GM18858 (cell line): ENCODE measurements around the gene DCAF17.
"Not testable (repeated sequence)": the region's sequence is repeated elsewhere in the genome, so short reads cannot be mapped to it uniquely, and the experiment has no call there.

Experiments
- ATAC-seq: cut with Tn5 transposase; IDR thresholded peaks from one replicate; pipeline ENCODE4 v1.9.1; 2021; ENCODE audit not compliant: unreplicated experiment

Gene DCAF17

GRCh38 chr2:171410624-171411023, 23.4 kb upstream of the DCAF17 start:
- ATAC-seq: no peak

- ATAC-seq: no peak
Measured at GRCh38 chr2:171411214-171411613, 22.8 kb upstream of the DCAF17 start.

GRCh38 chr2:171411791-171412483, 22.1 kb upstream of the DCAF17 start:
- ATAC-seq: no peak

- no peak for ATAC-seq
Measured at GRCh38 chr2:171412571-171413175, 21.4 kb upstream of the DCAF17 start.

GRCh38 chr2:171414645-171415044, 19.4 kb upstream of the DCAF17 start:
- not testable (repeated sequence) for ATAC-seq

- ATAC-seq: peak; percentile 85
Measured at GRCh38 chr2:171416009-171416926, 17.8 kb upstream of the DCAF17 start.

GRCh38 chr2:171419333-171419732, 14.7 kb upstream of the DCAF17 start:
- no peak for ATAC-seq

GRCh38 chr2:171420728-171421563, 13.1 kb upstream of the DCAF17 start:
- ATAC-seq: no peak

GRCh38 chr2:171422710-171423495, 11.1 kb upstream of the DCAF17 start:
- not testable (repeated sequence) for ATAC-seq

GRCh38 chr2:171430516-171431410, 3.3 kb upstream of the DCAF17 start:
- no peak for ATAC-seq

GRCh38 chr2:171431677-171432167, 2.3 kb upstream of the DCAF17 start:
- ATAC-seq: no peak

GRCh38 chr2:171432206-171432968, 1.6 kb upstream of the DCAF17 start:
- ATAC-seq: no peak

GRCh38 chr2:171432969-171433762, 860 bp upstream of the DCAF17 start:
- no peak for ATAC-seq

- ATAC-seq: no peak
Measured at GRCh38 chr2:171433763-171434012, 338 bp upstream of the DCAF17 start, which contains the start of gene METTL8. Gene METTL8 (minus strand): TSS chr2:171433990. CDS start chr2:171392185, 41,805 bp downstream.

- no peak for ATAC-seq
Measured at GRCh38 chr2:171436307-171436706, 2.3 kb downstream of the DCAF17 start.

- no peak for ATAC-seq
Measured at GRCh38 chr2:171441470-171441869, 7.4 kb downstream of the DCAF17 start.

- ATAC-seq: no peak
Measured at GRCh38 chr2:171447675-171448074, 13.6 kb downstream of the DCAF17 start.
